Panc1 (cell line): Measurements from ENCODE around the gene C2CD2. TPM values are rescaled to one million over a fixed set of nuclear protein-coding genes. Genes with fewer than 3 reads are reported as not detected.

ENCODE experiments used
- ATAC-seq: fragments of 200-7000 bp; cut with Tn5 transposase; 2 replicates; pipeline ENCODE4 v1.9.1; 2020; ENCODE audit warnings: mild to moderate bottlenecking, moderate library complexity
- BruUV-seq: library from RNA; stranded (reverse); fragments of 400-500 nt; replicated peaks from 2 replicates; lab custom pipeline; 2021; lab: Mats Ljungman, UMichigan
- CTCF ChIA-PET: fragments of 300-600 bp; sonication (Branson Sonifier 250); formaldehyde crosslinking; loops from one replicate; lab custom pipeline; 2022; ENCODE audit warnings: antibody characterized with exemption; lab: Charles Lee
- POLR2A ChIA-PET: fragments of 300-600 bp; sonication (Branson Sonifier 250); formaldehyde crosslinking; loops from one replicate; lab custom pipeline; 2022; ENCODE audit warnings: antibody characterized with exemption; lab: Charles Lee
- DNase-seq: peaks from one replicate; pipeline ENCODE4 v3.0.0-alpha.2; 2010; ENCODE audit warnings: low read depth, low spot score
- H3K27ac ChIP-seq: 2 replicates; pipeline ENCODE4 v1.5.1; 2011; ENCODE audit warnings: mild to moderate bottlenecking, low read length, inconsistent platforms
- H3K27me3 ChIP-seq: fragments of 200-500 bp; sonication (Bioruptor generic); 2 replicates; pipeline ENCODE4 v1.6.0; 2014; ENCODE audit warnings: low read length, inconsistent platforms; ENCODE audit not compliant: control insufficient read depth, insufficient read depth
- H3K36me3 ChIP-seq: fragments of 200-500 bp; sonication (Bioruptor generic); 2 replicates; pipeline ENCODE4 v1.5.1; 2014; ENCODE audit warnings: inconsistent platforms, mild to moderate bottlenecking, low read length, moderate library complexity; ENCODE audit not compliant: control insufficient read depth, insufficient read depth
- H3K4me1 ChIP-seq: 2 replicates; pipeline ENCODE4 v1.5.1; 2011; ENCODE audit warnings: inconsistent platforms, mild to moderate bottlenecking, low read length, moderate library complexity; ENCODE audit not compliant: control insufficient read depth, insufficient read depth
- H3K4me3 ChIP-seq, 2 experiments: 2 replicates each; pipeline ENCODE4 v1.5.1; 2011 to 2012; ENCODE audit warnings: low read depth in 2 of 2, low read length in 2 of 2, mild to moderate bottlenecking in 2 of 2, inconsistent platforms in 1 of 2, moderate library complexity in 1 of 2
- H3K9me3 ChIP-seq: fragments of 200-500 bp; sonication (Bioruptor generic); 2 replicates; pipeline ENCODE4 v1.5.1; 2014; ENCODE audit warnings: low read depth, mild to moderate bottlenecking, inconsistent platforms, low read length, moderate library complexity; ENCODE audit not compliant: control insufficient read depth, insufficient read depth
- POLR2AphosphoS5 ChIP-seq: IDR thresholded peaks from 2 replicates; pipeline ENCODE4 v1.6.1; 2012; ENCODE audit warnings: mild to moderate bottlenecking, low read depth, low read length, moderate library complexity
- REST ChIP-seq, 2 experiments: IDR thresholded peaks; 2 replicates each; pipeline ENCODE4 v1.6.1; 2011 to 2012; ENCODE audit warnings: low read depth in 2 of 2, control low read depth in 1 of 2, low read length in 1 of 2, mild to moderate bottlenecking in 1 of 2, moderate library complexity in 1 of 2; ENCODE audit not compliant: insufficient read depth in 1 of 2
- SIN3A ChIP-seq: IDR thresholded peaks from 2 replicates; pipeline ENCODE4 v1.6.1; 2012; ENCODE audit warnings: low read depth, mild to moderate bottlenecking, low read length, moderate library complexity, borderline replicate concordance; ENCODE audit not compliant: insufficient read depth
- TCF7L2 ChIP-seq: IDR thresholded peaks from 2 replicates; pipeline ENCODE4 v1.6.1; 2011; ENCODE audit warnings: mild to moderate bottlenecking, low read depth, low read length, inconsistent platforms
- in situ Hi-C: cut with HindIII; loops from 2 replicates; pipeline ENCODE4 v1.10.0; 2016; ENCODE audit warnings: low sequenced_read_pairs, low pct_unique_long_range_greater_than_20kb
- intact Hi-C: fragments of 100-400 bp; cut with micrococcal nuclease; formaldehyde crosslinking; loops from one replicate; pipeline ENCODE4 v1.10.0; 2022; ENCODE audit not compliant: unreplicated experiment
- total RNA-seq: library from RNA; stranded (reverse); gene quantifications from one replicate; pipeline ENCODE4 v1.2.1, GENCODE V29; 2021; ENCODE audit not compliant: unreplicated experiment
- TF ChIP-seq, protein P1 (sequence below): fragments of 450-650 bp; IDR thresholded peaks from 2 replicates; pipeline ENCODE4 v1.5.1; 2017; ENCODE audit warnings: mild to moderate bottlenecking

C2CD2 gene
- total RNA-seq, 1 experiment from 2014 or later: 14.0 TPM

DNA sequence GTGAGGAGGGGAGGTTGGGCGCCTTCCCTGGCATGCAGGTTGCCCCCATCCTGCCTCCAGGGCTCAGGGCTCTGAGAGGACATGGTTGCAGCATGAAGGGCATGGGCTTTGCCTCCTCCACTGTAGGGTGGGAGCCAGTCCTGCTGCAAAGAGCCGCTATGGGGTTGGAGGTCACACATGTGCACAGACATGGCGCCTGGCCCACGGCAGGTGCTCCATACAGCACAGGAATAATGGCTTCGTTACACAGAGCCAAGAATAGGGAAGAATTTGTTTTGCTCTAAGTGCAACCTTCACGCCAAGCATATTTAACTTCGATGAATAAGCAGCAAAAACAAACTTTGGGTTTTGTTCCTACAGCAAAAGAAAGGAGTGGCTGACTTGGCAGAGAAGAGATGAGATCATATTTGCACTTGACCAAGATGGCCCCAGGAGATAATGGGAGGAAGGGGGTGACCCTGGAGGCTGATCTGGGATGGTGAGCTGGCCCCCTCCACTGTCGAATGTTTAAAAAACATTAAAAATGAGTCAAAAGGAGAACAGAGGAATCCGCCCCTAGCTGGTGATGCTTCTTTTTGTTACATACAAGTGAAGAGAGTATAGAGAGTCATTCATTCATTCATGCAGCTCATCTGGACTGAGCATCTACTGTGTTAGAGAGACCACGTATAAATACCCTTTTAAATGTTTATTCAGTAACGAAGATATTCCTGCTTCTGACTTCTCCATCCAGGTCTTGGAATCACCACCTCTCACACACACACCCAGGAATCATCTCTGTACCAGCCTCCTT is 12.4 kb upstream of the C2CD2 start:
- Histone ChIP-seq H3K4me3 (no peak overlapping the region), H3K27me3 (no peaks in the 10 kb centered on the region), H3K4me1 (no peaks in the 10 kb centered on the region), H3K9me3 (no peaks in the 10 kb centered on the region), H3K27ac (no peak overlapping the region), H3K36me3 (no peaks in the 10 kb centered on the region)
- intact Hi-C loops: no loop called here
- ChIA-PET POLR2A (no interaction called here), CTCF (interaction anchor here (1.2 kb wide), 1 partner anchor 141 kb away, joined by 4 read pairs; no protein-coding TSS in a partner anchor)
- TF ChIP-seq TCF7L2 (no peak), POLR2AphosphoS5 (no peak), REST (IDR thresholded peaks at IDR 0.05; ENCODE audit: insufficient read depth in 1 of 2, low read depth in 2 of 2, low read length in 1 of 2) (no peak), SIN3A (no peak)
- TF ChIP-seq, protein P1, sequence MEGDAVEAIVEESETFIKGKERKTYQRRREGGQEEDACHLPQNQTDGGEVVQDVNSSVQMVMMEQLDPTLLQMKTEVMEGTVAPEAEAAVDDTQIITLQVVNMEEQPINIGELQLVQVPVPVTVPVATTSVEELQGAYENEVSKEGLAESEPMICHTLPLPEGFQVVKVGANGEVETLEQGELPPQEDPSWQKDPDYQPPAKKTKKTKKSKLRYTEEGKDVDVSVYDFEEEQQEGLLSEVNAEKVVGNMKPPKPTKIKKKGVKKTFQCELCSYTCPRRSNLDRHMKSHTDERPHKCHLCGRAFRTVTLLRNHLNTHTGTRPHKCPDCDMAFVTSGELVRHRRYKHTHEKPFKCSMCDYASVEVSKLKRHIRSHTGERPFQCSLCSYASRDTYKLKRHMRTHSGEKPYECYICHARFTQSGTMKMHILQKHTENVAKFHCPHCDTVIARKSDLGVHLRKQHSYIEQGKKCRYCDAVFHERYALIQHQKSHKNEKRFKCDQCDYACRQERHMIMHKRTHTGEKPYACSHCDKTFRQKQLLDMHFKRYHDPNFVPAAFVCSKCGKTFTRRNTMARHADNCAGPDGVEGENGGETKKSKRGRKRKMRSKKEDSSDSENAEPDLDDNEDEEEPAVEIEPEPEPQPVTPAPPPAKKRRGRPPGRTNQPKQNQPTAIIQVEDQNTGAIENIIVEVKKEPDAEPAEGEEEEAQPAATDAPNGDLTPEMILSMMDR: no peak
- ATAC-seq: no peak
- in situ Hi-C loops: no loop called here
- DNase-seq: no peak
- BruUV-seq: no TSS peak

- no peaks in the 10 kb centered on the region for H3K4me1 ChIP-seq
- DNase-seq (no peak), ATAC-seq (no peak)
- CTCF ChIA-PET: no interaction called here
- no peak overlapping the region for H3K4me3 ChIP-seq
- no peak overlapping the region for H3K27ac ChIP-seq
- POLR2A ChIA-PET: no interaction called here
- intact Hi-C loops: no loop called here
- no peaks in the 10 kb centered on the region for H3K36me3 ChIP-seq
- no TSS peak for BruUV-seq
- in situ Hi-C loops: no loop called here
- H3K27me3 ChIP-seq: no peaks in the 10 kb centered on the region
- TF ChIP-seq POLR2AphosphoS5: no peak
- no peaks in the 10 kb centered on the region for H3K9me3 ChIP-seq
Measured at GRCh38 chr21:41965461-41966013, 11.7 kb upstream of the C2CD2 start.

GRCh38 chr21:41965045-41965444 is 11.2 kb upstream of the C2CD2 start:
- in situ Hi-C loops (no loop called here), intact Hi-C loops (no loop called here)
- H3K27ac ChIP-seq: no peak overlapping the region
- no peak for DNase-seq
- H3K36me3 ChIP-seq: no peaks in the 10 kb centered on the region
- CTCF ChIA-PET: no interaction called here
- POLR2A ChIA-PET: no interaction called here
- no peak for TF ChIP-seq POLR2AphosphoS5
- TF ChIP-seq TCF7L2: no peak
- no peak for TF ChIP-seq REST (IDR thresholded peaks at IDR 0.05; ENCODE audit: insufficient read depth in 1 of 2, low read depth in 2 of 2, low read length in 1 of 2)
- TF ChIP-seq, protein P1: no peak
- TF ChIP-seq SIN3A: no peak
- no peak overlapping the region for H3K4me3 ChIP-seq
- ATAC-seq: no peak
- no peaks in the 10 kb centered on the region for H3K4me1 ChIP-seq
- H3K27me3 ChIP-seq: no peaks in the 10 kb centered on the region
- no TSS peak for BruUV-seq
- no peaks in the 10 kb centered on the region for H3K9me3 ChIP-seq
